Hematopoietic multipotent progenitor cell treated with erythropoietin and hydrocortisone succinate and interleukin-3 and kit ligand, for 15 days (in vitro differentiated cells): Measurements from ENCODE around the gene HK1.

Experiments
- DNase-seq: peaks from one replicate; pipeline ENCODE4 v3.0.0-alpha.2; 2015; ENCODE audit warnings: low spot score

Gene HK1

DNA sequence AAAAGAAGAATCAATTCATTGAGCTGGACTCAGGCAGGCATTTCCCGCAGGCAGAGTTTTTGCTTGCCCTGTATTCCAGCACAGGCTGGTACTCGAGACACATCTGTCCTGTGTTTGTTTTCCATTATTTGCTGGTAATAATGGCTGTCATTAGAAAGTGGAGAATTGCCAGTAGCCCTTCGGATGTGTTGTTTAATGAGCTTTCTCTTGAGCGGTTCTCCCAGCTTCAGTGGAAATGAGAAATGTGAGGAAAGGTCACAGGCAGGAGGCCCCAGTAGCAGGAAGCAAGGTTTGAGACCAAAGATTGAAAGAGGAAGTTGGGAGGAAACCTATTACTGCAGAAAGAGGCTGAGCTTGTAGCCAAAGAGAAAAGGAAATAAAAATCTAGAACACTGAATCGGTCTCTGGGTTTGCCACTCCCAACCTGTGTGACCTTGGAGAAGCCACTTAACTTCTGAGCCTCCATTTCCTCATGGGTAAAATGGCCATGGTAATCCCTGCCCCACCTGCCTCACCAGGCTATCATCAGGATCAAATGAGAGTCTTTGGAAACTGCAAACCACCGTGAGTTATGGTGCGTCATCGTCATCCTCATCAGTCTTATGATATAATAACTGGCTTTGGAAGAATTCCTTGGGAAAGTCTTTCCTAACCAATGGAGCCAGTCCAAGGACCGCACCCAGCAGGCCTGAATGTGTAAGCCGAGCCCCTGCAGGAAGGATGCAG lies 70.7 kb downstream of the HK1 start:
- no peak for DNase-seq

- DNase-seq: no peak
These were observed 71.2 kb downstream of the HK1 start for GRCh38 chr10:69349542-69349888.

DNA sequence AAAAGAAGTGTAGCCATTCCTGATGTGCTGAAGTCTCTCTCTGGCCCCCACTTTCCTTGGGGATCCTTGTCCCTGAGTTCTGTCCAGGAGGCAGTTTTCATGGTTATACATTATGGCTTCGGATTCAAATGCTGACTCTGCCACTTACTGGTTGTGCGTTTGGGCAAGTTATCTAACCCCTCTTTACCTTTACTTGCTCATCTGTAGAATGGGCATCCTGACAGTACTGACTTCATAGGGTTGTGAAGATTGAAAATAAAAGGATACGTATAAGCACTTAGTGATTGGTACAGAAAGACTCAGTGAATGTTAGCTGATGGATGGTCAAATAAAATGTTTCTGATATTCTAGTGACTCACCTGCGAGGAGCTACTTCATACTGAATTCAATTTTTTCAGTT lies 73.3 kb downstream of the HK1 start:
- DNase-seq: no peak

- DNase-seq: no peak
These were observed 74.4 kb downstream of the HK1 start for GRCh38 chr10:69352569-69353264.

DNA sequence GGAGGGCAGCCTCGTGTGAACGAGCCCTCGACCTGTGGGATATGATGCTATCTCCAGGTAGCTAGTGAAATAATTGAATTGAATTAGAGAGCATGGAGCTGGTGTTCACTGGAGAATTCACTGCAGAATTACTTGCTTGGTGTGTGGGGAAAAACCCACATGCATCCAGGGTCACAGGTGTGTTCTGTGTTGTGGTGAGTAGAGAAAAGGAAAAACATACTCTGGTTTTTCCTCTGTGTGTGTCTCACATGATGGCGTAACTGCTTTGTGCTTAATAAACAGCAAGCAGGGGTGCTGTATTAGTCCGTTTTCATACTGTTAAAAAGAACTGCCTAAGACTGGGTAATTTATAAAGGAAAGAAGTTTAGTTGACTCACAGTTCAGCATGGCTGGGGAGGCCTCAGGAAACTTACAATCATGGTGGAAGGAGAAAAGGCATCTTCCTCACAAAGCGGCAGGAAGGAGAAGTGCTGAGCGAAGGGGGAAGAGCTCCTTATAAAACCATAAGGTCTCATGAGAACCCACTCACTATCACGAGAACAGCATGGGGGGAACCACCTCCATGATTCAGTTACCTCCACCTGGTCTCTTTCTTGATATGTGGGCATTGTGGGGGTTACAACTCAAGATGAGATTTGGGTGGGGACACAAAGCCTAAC lies 75.8 kb downstream of the HK1 start:
- no peak for DNase-seq

DNA sequence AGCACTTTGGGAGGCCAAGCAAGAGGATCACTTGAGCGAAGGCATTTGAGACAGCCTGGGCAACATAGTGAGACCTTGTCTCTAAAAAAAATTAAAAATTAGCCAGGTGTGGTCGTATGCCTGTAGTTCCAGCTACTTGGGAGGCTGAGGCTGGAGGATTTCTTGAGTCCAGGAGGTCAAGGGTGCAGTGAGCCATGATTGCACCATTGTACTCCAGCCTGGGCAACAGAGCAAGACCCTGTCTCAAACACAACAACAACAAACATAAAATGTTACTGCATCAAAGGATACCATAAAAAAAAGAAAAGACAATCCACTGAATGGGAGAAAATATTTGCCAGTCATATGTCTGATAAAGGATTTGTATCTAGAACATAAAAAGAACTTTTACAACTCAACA lies 77.9 kb downstream of the HK1 start:
- DNase-seq: no peak

DNA sequence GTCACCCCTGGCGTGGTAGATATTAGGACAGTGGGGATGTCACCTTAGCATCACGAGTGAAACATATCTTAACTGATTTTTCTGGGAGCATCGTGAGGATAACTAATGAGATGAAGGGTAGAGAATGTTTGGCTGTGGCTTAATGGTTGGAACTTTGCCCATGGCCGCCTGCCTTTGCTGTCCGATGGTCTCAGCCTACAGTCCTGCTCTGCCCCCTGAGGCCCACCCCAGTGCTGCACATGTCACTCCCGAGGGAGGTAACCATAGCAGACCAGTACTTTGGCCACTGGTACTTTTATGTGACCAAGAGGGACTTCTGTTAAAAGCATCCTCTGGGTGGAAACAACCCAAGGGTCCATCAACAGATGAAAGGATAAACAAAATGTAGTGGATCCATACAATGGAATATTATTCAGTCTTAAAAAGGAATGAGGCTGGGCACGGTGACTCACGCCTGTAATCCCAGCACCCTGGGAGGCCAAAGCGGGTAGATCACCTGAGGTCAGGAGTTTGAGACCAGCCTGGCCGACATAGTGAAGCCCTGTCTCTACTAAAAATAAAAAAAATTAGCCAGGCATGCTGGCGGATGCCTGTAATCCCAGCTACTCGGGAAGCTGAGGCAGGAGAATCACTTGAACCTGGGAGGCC lies 80.0 kb downstream of the HK1 start:
- DNase-seq: no peak

DNA sequence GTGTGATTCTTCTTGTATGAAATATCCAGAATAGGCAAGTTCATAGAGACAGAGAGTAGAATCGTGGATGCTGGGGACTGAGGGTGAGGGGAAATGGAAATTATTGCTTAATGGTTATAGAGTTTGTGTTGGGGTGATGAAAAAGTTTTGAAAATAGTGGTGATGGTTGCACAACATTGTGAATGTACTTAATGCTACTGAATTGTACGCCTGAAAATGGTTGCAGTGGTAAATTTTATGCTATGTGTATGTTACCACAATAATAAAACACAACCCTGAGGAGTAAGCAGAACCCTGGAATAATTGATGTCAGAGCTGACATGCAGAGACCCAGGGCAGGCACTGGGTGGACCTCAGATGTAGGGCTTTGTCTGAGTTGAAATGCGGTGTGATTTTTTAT lies 80.9 kb downstream of the HK1 start:
- DNase-seq: no peak

DNA sequence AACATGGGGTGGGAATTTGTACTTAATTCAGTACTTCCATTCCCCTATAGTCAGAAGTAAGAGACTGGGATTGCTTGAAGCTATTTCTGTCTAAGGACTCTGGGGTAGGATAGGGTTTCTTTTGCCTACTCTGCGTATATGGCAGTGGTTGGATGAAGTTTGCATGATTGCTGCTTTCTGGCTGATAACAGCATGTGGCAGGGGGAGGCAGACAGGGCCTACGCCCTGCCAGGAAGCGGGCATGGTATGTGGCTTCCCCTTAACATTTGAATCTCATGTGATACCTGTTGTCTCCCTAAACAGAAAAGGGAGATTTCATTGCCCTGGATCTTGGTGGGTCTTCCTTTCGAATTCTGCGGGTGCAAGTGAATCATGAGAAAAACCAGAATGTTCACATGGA lies 81.3 kb downstream of the HK1 start:
- DNase-seq: peak; percentile 34

- DNase-seq: peak; percentile 26
These were observed 82.4 kb downstream of the HK1 start for GRCh38 chr10:69360485-69361302.

DNA sequence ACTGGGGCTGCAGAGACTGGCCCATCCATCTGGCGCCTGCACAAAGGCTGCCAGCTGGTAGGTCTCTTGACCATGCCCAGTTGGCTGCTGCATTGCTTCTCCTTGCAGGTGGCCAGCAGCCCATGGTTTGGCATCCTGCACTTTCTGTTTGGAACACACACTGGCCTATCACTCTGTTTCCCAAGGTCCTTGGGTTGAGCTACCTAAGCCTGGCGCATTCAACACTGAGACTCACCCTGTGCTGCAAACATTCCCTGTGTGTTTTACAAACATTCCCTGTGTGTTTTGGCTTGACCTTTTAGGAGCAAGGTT lies 83.0 kb downstream of the HK1 start:
- no peak for DNase-seq

DNA sequence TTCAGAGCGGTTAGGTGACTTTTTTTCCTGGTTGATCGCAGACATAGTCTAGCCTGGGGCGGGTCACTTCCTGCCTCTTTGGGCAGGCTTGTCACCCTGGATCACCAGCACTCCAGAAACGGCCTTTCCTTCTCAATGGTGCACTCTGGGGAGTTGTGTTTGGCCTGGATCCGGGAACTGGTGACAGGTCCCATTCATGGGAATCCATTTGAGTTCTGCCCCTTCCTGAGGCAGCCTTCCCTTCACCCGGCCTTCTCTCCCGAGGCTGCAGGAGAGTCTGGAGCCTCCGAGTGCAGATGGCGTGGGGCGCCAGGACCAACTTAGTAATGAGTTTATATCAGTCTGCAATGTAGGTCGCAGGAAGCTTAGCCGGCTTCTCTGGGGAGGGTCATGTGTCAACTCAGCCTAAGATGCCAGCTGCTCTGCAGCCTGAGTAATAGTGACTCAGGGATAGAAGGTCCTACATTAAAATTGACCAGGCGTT lies 84.2 kb downstream of the HK1 start:
- DNase-seq: no peak

GRCh38 chr10:69363666-69364065 lies 85.4 kb downstream of the HK1 start:
- no peak for DNase-seq

DNA sequence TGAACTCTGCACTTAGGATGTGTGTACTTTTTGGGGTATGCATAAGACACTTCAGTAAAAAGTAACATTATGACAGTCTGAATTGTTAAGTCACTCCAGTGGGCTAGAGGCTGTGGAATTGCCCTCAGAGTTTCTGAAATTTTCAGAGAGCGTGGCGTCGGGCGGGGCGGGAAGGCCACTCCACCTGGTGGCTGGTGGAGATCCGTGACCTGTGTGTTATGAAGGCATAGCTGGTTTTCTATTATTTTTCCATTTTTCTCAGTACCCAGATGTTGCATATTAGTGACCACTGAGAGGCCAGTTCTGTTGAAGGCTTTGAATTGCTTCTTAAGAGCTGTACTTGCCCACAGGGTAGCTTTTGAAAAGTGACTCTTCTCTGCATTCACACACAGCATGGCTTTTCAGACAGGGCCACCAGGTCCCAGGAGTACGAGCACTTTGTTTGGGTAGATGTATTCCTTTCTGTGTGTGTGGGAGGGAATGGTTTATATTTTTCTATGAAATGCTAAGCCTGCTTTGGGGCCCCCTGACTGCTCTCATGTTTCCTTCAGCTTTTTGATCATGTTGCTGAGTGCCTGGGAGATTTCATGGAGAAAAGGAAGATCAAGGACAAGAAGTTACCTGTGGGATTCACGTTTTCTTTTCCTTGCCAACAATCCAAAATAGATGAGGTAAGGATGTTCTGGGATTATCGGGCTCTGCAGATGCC lies 86.1 kb downstream of the HK1 start:
- no peak for DNase-seq

DNA sequence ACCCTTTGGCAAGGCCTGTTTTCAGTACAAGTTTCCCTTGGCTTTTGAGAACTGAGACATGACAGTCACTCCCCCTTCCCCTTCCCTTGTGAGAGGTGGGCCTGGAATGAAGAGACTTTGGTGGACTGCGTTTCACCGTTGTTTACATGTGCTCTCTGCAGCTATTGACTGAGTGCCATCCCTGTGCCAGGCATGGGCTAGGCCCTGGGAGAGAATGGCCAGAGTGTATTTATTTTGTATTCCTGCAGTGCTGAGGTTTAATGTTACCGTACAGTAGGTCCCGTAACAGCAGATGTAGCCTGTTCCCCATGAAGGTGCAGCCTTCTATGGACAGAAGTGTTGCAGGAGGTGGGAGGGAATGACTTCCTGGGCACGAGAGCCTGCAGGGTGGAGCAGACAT lies 88.4 kb downstream of the HK1 start:
- no peak for DNase-seq

DNA sequence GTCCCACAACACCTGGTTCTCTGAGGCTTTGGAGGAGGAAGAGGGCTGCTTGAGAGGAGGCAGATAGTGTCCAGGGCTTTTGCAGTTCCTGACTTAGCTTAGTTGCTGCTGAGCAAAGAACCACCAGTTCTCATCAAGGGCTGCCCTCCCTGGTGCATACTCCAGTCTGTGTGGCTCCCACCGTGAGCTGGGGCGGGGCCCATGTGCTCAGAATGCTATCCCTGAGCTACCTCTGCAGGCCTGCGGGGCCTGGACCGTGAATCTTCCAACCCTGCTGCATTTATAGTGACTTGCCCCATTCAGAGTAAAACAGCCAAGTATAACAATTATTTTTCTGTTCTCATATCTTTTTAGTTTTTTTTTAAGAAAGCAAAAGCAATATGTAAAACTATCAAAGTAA lies 89.2 kb downstream of the HK1 start:
- no peak for DNase-seq

GRCh38 chr10:69372126-69372980 lies 94.1 kb downstream of the HK1 start:
- no peak for DNase-seq

DNA sequence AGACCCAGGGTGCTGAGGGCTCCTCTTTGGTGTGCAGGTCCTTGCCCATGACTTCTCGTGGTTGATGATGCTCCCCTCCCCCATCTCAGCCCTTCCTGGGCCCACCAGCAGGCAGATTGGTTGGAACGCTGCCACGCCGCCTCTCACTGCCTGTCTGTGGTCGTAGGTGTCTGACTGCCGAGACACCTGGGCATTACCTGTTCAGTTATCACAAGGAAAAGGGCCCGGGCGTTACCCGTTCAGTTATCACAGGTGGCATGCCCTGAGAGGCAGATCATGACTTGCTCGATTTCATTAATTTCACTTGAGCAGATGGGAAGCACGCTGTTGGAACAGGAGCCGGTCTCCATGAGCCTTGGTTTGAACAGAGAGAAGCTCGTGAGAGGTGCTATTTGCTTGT lies 95.9 kb downstream of the HK1 start:
- no peak for DNase-seq

DNA sequence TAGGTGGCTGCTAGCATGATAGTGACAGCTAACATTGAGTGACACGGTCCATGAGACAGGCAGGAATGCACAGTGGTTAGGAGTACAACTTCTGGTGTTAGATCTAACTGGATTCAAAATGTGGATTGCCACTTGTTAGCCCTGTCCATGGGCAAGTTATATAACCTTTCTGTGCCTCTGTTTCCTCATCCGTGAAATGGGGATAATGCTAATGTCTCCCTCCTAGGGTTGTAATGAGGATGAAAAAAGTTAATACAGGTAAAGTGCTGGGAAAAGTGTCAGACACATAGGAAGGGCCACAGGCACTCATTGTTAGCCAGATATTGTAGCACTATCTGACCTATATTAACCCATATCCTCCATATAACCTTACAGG lies 96.6 kb downstream of the HK1 start:
- no peak for DNase-seq

DNA sequence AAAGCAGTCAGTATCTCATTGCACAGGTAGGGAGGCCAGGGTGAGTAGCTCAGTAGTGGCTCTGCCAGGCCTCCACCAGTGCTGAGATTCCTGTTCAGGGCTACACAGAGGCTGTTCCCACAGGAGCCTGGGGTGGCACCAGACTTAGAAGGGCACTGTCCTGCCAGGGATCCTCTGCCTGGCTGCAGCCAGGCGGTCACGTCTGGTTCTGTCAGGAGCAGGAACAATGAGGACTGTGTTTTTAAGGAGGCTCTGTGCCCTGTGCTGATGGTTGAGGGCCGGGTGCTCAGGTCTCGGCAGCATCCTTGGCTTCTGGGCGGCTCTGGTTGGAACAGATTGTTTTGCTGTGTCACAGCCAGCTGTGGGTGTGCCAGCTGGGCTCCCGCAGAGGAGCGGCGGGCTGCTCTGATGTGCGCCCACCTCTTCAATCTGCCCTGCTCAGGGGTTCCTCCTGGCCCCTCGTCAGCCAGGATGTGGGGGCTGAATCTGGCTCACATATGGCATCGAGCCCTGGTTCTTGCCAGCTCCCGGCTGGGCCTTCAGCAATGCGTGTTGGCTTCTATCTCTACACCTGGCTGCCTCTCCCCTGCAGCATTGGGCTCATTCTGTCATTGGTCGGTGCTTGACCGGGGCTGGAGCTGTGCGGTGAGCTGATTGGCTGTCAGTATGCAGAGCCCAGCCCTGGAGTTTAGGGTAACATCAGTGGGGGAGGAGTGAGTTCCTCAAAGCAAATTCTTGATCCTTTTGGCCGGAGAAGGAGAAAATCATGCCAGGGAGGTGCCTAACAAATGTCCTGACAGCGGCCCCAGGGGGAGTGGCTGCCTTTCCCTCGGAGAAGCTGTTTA lies 97.2 kb downstream of the HK1 start:
- DNase-seq: peak; percentile 31
